HG02588 (cell line): ENCODE measurements around the gene IRF2.
A peak's percentile ranks its signal among the peaks of the same experiment; 100 is the strongest.

Experiments
- ATAC-seq: cut with Tn5 transposase; IDR thresholded peaks from one replicate; pipeline ENCODE4 v1.9.1; 2021; ENCODE audit warnings: mild to moderate bottlenecking, moderate library complexity; ENCODE audit not compliant: unreplicated experiment

IRF2 gene

DNA sequence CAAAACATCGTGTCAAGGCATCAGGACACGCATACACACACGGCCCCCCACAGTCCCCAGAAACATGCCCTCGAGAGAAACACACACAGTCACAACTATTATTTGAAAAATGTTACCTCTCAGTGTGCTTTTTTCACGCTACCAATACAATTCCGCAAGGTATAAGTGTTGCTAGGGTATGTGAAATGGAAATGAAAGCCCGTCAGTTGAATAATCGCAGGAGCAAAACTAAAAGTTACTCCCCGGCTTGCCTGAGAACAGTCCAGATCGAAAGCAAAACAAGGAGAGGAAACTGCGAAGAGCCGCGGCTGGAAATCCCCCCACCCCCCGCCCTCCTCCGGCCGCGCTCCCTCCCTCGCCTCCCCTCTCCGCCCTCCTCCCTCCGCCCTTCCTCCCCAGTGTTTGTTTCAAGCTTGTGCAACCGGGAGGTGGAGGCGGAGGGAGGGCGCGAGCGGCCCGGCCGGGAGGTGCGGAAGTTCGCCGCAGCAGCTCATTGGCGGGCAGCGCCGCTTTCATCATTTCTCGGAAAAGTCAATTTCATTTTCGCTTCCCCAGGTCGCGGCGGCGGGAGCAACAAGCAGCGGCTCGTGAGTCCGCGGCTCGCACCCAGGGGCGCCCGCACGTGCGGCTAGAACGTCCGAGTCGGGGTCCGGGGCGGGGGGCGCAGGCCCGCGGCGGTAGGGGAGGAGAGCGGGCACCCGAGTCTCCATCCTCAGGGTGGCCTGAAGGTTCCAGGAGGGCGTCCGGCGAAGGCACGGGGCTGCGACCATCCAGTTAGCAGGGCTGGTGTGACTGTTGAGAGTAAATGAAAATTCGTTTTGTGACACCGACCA, at the start of gene IRF2:
IRF2 (minus strand) TSS at position 288 of the 833 bp plus-strand sequence. CDS start 45,486 bp downstream, outside the sequence.
- peak; percentile 54 for ATAC-seq

DNA sequence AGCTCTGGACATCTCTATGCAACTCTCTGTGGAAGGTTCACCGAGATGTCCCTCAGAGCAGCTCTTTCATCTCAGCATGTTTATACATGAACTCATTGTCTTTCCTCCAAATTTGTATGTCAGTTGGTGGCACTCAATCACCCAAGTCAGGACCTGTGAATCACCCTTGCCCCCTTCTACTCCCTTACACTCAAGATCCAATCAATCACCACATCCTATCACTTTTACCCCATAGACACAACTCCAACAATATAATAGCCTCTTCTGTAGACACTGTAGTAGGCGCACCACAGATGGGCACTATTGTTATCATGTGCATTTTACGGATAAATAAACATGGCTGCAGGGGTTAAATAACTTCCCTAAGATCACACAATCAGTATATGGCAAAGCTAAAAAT, 41.3 kb upstream of the IRF2 start:
- ATAC-seq = no peak

DNA sequence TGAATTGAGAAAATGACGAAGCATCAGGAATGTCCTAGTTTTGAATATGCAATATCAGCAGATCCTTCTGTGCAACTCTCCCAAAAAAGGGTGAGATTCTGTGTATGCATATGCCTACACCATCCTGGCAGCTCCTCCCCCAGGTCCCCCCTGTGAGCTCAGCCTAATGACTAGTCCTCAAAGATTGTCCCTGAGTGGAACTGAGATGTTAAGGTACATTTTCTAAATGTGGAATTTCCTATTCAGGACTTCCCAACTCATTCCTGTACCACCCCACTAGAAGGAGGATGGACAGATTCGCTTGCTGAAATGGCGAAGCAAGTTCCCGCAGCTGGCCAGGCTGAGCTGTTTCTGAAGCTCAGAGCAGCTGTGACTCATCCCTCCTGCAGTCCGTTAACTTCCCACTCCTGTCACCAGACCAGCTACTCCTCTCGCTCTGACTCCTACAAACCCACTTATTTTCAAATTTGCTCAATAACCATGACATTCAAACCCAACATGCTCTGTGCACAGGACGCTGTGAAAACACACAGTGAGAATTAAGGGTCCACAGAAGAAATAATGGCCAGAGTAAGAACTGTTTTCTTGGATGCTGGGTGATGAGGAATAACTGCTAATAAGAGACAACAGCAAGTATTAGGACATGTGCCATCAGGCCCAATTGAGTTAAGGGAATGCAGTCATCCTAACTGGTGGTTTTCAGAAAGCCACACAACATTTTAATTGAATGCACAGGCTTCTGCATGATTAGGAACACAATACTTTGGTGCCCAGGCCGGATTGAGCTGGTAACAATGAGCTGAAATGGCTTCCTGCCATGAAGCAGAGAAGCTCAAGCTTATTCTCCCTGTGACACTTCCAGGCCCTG, 40.0 kb upstream of the IRF2 start:
- ATAC-seq = peak; percentile 96

DNA sequence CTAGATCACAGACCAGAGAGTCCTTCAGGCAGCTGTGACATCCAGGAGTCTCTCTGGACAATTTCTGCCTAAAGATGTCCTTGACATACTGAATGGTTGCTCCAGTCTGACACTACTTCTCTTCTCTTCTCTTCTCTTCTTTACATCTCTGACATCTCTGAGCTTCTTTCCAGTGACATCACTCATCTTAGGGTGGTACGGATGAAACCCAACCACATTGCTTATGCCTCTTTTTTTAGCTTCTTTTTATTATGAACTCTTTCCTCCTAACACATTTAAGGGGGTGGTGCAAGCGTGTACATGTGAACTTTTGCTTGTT, 39.4 kb upstream of the IRF2 start:
- ATAC-seq = peak; percentile 3

DNA sequence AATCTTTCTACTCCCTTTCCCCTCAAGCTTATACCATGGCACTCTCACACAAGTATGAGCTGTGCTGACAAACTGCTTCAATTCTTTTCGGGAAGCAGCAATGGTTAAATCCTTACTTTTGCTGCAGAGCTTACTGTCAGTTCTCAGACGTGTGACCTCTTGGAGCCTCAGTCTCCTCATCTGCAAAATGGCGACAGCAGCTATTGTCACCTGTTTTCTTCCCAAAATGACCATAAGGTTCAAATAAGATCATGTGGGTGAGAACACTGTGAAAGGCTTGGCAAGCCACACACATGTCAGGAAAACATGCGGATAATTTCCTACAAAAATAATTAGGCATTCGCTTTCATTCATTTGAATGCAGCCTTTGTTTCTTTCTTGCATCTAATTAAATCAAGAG, 36.8 kb upstream of the IRF2 start:
- no peak for ATAC-seq

DNA sequence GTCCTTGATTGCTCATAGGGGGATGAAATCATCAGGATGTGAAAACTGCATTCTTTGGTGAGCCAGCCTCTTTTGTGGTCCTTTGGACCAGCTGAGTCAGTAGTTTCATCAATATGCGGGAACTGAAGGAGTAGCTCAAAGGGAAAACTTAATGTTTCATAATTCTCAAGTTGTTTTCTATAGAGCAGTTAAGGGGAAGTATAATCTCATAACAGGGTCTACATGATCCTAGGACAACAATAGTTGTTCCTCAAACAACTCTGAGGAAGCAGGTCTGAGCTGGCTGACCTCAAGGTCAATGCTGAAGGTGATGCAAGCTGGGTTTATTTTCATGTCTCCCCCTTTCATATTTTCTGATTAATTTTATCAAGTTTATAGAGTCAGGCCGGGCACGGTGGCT, 36.1 kb upstream of the IRF2 start:
- ATAC-seq = no peak

DNA sequence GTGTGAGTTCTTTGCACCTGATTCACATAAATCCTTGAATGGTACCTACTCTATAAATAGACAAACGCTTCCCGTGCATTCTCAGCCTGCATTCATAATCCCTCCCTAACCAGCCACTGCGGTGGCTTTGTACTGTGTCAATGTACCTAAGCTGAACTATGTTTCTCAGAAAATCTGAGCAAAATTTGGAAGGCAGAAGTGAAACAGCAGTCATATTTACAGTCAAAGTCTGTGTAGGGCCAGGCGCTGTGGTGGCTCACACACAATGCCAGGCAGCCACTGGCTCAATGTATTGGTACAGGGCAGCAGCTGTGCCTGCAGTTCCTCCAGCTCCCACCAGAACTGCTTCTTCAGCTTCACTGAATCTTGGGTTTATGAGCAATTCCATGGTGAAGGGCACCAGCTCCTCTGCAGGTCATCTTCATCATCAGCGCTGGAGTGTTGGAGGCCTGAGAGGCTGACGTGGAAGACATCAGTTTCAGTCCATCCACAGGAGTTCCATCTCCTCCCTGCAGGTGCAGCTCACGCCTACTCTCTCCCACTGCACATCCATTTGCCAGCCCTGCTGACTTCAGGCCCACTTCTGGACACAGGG, 32.3 kb upstream of the IRF2 start:
- ATAC-seq = peak; percentile 96

DNA sequence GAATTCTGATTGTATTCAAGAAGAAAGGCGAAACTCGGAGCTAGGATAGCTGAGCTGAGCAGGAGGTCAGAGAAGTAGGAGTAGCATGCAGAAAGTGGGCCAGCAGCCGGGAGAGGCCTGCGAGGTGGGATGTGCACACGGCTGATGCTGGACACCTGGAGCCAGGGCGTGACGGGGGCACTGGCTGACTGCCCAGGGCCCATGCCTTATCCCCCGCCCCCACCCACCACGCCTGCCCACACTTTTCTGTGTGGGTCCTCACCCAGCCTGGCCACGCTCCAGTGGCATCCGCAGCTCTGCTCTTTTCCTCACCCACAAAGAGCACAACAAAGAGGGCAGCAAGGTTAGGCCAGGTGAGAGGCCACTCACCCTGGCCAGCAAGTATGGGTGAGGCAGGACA, 30.0 kb upstream of the IRF2 start:
- no peak for ATAC-seq

DNA sequence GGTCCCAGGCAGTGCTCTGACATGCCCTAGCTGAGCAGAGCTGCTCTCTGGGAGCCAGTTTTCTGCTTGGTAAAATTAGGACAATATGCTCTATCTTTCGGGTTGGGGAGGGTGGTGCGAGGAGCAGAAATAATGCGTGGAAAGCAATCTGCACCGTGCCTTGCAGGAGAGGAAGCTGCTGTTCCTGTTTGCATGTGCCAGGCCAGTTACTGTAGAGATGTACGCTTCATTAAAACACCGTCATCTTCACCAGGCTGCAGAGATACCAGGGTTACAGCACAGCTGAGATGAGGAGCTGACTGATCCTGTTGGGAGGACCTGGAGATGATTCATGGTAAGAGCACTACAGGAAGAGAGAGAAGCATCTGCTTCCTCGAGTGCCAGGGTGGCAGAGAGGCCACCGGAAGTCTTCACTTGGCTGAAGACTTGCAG, 29.5 kb upstream of the IRF2 start:
- ATAC-seq = no peak

DNA sequence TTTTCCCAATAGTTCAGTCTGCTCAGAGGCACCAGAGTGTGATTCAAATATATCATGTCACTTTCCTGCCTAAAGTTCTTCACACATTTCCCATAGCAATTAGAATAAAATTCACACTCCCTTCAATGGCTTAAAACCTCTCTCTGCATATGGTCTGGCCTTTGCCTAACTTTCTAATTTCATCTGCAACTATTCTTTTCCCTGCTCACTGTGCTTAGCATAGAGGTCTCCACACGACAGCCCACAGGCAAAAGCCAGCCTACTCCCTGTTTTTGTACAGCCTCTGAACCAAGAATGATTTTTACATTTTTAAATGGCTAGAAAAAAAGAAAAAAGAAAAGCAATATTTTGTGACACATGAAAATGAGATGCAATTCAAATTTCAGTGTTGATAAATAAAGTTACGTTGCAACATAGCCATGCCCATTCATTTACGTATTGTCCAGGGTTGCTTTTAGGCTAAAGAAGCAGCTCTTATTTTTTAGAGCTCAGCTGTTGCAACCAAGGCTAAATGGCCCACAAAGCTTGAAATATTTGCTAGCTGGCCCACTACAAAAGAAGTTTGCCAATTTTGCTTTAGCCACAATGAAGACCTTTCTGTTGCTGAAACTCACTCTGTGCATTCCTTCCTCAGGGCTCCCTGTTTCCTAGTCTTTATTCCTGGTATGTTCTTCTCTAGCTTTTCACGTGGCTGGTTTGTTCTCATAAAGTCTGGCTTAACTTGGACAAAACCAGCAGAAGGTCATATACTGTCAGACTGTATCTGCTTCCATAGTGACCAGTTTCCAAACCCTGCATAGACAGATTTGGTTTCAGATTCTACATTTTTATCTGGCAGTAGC, 26.6 kb upstream of the IRF2 start:
- ATAC-seq = no peak

DNA sequence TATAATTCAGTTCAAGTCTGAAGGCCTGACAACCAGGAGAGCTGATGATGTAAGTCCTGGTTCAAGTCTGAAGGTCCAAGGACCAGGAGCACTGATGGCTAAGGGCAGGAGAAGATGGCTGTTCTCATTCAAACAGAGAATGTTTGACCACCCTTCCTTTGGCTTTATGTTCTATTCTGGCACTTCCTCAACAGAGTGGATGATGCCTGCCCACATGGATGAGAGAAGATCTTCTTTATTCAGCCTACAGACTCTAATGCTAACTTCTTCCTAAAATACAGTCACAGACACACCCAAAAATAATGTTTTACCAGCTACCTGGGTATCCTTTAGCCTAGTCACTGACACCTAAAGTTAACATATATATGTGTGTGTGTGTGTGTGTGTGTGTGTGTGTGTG, 25.6 kb upstream of the IRF2 start:
- ATAC-seq = no peak

DNA sequence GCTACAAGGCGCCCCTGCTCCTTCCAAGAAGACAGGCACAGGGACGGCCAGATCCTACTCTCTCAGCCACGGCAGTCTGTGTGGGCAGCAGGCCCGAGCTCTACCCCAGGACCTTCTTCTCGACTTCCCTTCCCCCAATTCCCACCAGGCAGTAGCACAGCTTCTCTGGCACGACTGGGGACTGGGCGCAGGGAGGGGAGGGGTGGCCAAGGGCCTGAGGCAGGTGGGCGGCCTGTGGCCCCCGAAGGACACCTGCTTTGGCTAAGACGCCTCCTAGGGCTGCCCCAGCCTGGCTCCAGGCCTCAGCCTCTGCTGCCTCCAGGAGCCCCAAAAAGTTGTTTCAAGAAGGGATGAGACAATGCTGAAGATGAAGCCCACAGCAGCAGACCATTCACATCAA, 24.2 kb upstream of the IRF2 start:
- no peak for ATAC-seq

DNA sequence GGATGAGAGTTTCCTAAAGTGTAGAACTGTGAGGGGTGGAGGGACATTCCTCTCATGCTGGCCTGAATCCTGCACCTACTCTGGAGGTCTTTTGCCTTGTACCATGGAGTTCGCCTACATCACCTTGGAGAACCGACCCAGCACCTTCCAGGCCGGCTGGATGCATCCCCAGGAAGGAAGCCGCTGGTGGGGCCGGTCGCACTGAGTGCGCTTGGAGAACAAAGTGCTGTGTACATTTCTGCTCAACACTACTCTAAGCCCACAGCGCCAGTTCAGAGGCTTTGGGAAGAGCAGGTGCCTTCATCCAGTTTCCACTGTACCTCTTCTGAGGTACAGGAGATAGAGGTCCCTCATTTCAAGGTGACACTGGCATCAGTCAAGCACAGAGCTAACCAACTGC, 15.4 kb upstream of the IRF2 start:
- ATAC-seq = no peak

DNA sequence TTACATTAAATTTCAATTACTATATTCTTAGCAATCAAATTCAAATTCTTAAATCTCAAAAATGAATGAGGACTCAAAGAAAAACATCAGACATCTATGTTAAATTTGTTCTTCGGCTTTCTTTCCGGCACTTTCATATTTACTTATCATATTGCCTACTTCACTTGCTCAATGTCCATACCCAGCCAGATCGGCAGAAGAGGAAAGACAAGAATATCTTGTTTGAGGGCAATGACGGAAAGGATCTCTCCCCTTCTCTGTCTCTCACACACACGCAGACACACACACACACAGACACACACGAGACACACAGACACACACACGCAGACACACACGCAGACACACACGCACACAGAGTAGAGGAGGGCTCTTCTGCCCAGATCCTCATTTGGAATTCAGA, 13.2 kb upstream of the IRF2 start:
- ATAC-seq = no peak

DNA sequence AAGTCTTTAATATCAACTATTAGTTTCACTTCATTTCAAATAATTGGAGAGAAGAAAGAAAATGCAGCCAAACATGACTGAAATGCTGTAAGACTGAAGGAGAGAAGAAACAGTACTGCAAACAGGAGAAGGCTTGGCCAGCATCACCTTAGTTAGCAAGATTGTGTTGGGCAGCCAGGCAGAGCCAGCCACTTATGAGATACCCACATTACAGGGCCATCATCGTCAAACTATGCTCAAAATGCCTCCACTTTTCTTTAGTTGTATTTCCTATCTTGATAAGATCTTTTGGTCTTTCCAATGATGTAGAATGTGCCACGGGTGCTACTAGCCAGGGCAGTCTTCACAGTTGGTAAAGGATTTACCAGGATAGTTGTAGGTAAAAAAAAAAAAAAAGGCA, 10.9 kb upstream of the IRF2 start:
- ATAC-seq = no peak

DNA sequence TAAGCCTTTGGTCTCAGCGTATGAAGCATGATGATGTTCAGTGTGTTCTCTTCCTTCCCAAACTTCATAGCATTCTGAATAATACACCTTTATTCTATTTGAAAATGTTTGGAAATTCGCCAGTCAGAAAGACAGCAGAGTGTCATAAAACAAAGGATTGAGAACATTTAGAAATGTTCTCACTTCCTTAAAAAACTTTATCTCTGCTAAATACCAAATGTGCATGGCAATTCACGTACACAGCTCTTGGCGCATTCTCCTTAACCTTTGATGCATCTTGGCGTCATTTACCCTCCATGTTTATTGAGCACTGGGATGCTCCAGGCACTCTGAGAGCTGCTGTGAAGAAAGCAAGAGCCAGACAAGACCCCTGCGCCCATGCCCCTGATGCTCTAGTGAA, 7.2 kb upstream of the IRF2 start:
- ATAC-seq = no peak

DNA sequence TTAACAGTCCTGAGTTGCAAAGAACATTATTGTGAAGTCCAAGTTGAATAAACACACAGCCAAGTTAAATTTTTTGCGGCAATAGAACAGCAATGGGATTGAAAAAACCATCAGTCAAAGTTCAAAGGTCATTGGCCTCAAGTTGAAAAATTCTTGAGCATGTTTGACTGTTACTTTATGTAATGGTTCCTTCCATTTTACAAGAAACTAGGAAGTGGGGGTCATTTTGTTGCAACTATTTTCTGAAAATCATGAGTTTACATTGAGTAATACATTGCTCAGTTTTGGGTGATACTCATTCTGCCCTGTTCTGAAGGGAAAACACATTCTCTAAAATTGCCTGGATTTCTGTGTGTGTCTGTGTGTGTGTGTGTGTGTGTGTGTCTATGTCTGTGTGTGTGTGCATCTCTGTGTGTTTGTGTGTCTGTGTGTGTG, 5.2 kb upstream of the IRF2 start:
- ATAC-seq = no peak

DNA sequence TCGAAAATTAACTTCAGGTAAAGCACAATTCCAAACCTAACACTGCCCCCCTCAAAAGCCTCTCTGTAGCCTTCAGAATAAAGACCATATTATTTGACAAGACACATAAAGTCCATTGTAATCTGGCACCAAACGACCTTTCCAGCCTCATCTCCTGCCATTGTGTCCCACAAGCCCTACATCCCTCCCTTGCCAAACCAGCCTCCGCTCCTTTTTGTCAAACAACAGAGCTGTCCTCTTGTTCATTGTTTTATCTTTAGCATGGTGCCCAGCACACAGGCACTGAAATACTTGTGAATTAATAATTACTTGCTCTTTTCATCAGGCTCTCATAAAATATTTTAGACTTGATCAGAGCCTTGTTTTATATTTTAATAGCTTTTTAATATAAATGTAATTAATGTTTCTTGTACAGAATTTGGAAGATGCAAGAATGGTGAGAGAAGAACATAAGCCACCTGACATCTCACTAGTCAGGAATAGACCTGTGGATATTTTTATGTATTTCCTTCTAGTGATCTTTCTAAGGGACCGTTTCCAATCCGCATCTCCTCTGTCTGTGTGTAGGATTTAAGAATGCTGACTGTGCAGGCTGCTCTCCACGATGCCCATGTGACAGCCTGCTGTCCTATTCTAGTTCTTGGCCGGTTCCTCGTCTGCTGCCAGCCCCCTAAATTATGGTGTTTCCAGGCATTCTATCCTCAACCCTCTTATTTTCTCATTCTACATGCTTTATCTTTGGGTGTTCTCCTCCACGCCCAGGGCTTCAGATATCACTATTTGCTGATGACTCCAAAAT, 3.0 kb upstream of the IRF2 start:
- no peak for ATAC-seq

DNA sequence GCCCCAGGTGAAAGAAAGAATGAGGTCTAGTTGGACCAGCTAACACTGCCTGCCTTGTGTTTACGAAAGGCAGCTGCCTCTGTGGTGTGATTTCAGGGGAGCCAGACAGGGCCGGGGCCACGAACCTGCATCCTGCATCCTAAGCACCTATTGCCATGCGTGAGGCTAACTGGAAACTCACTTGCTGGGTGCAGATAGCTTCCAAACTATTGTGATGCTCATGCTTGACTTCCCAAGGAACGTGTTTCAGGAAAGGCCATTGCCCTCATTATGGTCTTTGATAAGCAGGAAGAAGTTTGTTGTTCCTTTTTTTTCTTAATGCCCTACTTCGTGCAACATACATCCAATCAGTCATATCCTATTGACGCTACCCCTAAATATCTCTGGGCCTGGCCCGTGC, 2.3 kb upstream of the IRF2 start:
- no peak for ATAC-seq

DNA sequence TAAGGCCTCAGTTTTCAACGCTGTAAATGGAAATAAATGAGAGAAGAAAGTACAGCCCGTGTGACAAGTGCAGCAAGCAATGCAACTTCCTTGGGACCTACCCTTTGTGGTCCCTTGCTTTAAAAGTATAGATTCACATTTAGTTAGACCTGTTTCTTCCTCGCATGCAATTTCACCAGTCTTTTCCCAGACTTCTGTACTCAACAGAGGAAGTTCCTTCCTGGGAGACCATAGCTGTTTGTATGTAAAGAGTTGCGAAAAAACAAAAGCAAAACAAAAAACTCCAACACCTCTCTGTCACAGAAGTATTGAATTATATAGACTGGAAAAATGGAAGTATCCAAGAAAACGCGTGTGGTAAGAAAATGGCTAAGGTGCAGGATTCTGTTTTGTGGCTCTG, 1.1 kb upstream of the IRF2 start:
- no peak for ATAC-seq
